ENCODE data around the gene OR2C1.

DNA sequence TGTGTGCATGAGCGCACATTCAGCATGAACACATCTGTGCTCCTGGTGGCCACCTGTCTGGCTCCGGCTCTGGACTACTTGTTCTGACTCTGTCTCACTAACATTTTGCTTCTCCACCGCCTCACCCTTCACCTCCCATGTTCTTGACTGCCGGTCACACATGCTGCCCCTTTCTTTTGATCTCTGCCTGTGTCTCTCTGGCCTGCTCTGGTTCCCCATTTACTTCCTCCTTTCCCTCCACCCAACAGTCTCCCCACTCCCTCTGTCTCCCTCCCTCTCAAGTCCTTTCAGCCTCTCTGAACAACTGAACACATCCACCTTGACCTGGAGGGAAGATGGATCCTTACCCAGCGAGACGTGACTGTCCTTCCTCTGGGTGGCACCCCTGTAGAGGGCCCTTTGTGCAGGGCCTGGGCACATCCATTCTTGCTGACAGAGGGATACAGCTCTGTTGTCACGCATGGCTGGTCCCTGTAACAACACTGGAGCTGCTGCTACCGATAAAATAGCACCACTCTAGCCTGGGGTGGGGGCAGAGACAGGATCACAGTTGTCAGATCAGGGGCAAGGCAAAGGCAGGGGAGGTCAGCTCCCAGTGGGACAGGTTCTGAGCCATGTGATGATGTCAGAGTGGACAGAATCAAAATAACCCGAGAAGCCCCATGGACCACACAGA lies 34.1 kb downstream of the OR2C1 start:
- no peak for TF ChIP-seq SUZ12 (IDR thresholded peaks at IDR 0.05; ENCODE audit: extremely low read depth, insufficient read depth, insufficient read length)
- no peak for TF ChIP-seq YY1 (IDR thresholded peaks at IDR 0.05; ENCODE audit: insufficient read depth, insufficient read length)
- TF ChIP-seq ZNF274 (IDR thresholded peaks at IDR 0.05; ENCODE audit: low read depth, low read length) = no peak

Data from NT2/D1 (cell line).